GM19193 (cell line): Measurements from ENCODE around the gene SLC25A25.

Experiments
- POLR2A ChIP-seq: IDR thresholded peaks from 4 replicates; pipeline ENCODE4 v1.6.1; 2011; ENCODE audit not compliant: insufficient read depth, insufficient read length; ENCODE audit errors: extremely low read depth

SLC25A25 gene

GRCh38 chr9:128149951-128150593, 82.0 kb downstream of the SLC25A25 start:
- no peak for TF ChIP-seq POLR2A

- no peak for TF ChIP-seq POLR2A
Observed at GRCh38 chr9:128150594-128151308, 82.7 kb downstream of the SLC25A25 start.

GRCh38 chr9:128151309-128152132, 83.5 kb downstream of the SLC25A25 start:
- TF ChIP-seq POLR2A: no peak

- no peak for TF ChIP-seq POLR2A
Observed at GRCh38 chr9:128152133-128153059, 84.4 kb downstream of the SLC25A25 start.

- TF ChIP-seq POLR2A: no peak
Observed at GRCh38 chr9:128153060-128153946, 85.3 kb downstream of the SLC25A25 start.

GRCh38 chr9:128153947-128154695, 86.1 kb downstream of the SLC25A25 start:
- TF ChIP-seq POLR2A: no peak

- TF ChIP-seq POLR2A: no peak
Observed at GRCh38 chr9:128155736-128156500, 87.9 kb downstream of the SLC25A25 start.
